Myocyte (in vitro differentiated cells): ENCODE results near the gene RIMBP2. TPM values are rescaled to one million over a fixed set of nuclear protein-coding genes. Genes with fewer than 3 reads are reported as not detected.

Source experiments
- DNase-seq: peaks from one replicate; pipeline ENCODE4 v3.0.0-alpha.2; 2012; ENCODE audit warnings: low read depth
- total RNA-seq: library from RNA; depleted of rRNA; stranded (reverse); fragments of >200 nt; gene quantifications from 2 replicates; pipeline ENCODE4 v1.2.3, GENCODE V29; 2014

RIMBP2 gene
- total RNA-seq, 1 donor from 2014 or later, result not detected

DNA sequence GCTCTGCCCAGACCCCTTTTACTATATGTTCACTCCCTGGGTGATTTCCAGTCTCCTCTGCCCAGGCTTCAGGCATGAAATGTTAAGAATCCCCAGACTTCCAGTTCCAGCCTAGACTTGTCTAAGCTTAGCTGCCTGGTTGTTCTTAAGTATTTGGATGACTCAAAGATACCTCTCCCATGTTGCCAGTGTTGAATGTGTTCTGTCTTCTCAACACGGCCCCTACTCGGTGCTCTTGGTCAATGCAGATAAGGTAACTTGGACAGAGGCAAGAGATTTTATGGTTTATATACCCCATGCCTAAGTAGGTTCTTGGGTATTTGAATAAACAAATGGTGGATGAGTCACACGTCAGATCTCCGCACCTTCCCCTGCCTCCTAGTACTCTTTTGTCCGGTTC is 364.8 kb downstream of the RIMBP2 start:
- no peak for DNase-seq

DNA sequence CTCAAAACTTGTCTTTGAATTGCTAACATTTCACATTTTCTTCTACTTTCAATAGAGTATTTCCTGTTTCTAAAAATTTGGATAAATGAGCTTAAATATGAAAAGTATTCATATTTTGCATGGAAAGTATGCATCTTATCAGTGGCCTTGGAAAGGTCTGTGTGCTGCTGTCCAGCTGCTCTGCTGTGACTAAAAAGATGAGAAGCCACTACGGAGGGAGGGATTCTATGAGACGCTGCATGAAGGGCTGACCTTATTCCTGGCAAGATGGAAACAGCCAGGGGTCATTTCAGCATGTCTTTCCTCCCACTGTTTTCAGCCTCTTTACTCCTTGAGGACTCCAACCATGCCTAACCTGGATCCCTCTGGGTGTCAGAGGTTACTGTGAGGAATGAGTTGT is 365.4 kb downstream of the RIMBP2 start:
- DNase-seq, result no peak

DNA sequence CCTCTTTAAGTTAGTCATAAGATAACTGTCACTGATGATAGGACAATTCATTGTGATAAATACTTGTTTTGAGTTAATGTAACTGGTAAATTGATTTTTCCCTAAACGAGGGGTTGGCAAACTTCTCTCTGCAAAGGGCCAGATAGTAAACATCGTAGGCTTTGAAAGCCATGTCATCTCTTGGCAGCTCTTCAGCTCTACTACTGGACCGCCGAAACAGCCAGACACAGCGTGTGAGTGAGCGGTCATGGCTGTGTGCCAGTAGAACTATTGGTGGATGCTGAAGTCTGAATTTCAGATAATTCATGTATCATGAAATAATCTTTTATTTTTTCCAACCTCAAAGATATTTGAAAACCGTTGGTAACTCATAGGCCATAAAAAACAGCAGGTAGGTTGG is 368.5 kb downstream of the RIMBP2 start:
- no peak for DNase-seq

Other genes with a start within 250 kb of the RIMBP2 start
- gene STX2, start 123.0 kb upstream of the RIMBP2 start, total RNA-seq, result 31.6 and 42.0 TPM in 2 replicates
- gene RAN, start 155.8 kb upstream of the RIMBP2 start, total RNA-seq, result 335 and 336 TPM in 2 replicates
- gene ADGRD1, start 237.6 kb upstream of the RIMBP2 start, total RNA-seq, result 0.05 and 0.32 TPM in 2 replicates